GM19463 (cell line): ENCODE results near the gene ZNF79.
A peak's percentile ranks its signal among the peaks of the same experiment; 100 is the strongest.

Experiments used
- ATAC-seq: cut with Tn5 transposase; IDR thresholded peaks from one replicate; pipeline ENCODE4 v1.9.1; 2021; ENCODE audit warnings: mild to moderate bottlenecking, moderate library complexity; ENCODE audit not compliant: unreplicated experiment

The ZNF79 gene

DNA sequence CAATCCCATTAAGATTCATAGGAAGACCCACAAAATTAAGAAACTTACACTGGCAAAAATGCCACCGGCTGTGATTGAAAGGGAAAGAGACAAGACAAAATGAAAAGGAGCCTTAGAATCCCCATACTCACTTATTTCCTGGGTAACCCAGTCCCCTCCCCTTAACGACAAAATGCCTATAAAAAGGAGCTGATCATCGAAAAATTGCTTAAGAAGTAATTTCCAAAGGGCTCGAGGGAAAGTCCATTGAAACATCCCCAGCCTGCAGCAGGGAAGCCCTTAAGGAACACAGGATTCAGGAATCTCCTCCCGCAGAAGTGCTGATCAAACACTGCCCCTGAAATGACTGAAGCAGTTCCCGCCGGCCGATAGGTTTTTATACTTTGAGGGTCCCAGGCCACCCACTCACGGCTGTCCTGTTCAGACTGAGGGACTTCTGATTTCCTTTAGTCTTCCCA, 677 bp upstream of the ZNF79 start:
- ATAC-seq = no peak

DNA sequence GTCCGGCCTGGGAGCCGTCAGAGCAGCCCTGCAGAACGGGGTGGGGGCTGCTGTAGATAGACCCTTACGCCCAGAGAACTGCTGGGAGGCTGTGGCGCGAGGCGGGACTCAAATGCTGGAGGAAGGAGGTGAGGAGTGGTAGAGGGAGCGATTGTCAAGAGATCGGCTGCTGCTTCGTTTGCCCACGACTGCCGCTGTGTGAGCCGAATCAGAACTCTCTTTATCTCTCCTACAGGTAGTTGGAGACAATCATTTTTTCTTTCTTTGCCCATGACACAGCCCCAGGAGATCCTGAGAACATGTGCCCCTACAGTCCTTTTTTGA, 456 bp downstream of the ZNF79 start:
- peak; percentile 17 for ATAC-seq

DNA sequence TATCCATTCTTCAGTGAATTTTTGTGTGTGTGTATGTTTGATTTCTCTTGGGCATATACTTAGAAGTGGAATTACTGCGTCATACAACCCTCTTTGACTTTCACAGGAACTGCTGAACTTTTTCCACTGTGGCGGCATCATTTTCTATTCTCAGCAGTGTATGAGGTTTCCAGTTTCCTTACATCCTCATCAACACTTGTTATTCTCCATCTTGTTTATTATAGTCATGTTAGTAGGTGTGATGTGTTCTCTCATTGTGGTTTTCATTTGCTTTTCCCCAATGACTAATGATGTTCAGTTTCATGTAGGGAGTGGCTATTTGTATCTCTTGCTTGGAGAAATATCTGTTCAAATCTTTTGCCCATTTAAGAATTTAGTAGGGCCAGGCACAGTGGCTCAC, 2.6 kb downstream of the ZNF79 start:
- ATAC-seq = no peak

DNA sequence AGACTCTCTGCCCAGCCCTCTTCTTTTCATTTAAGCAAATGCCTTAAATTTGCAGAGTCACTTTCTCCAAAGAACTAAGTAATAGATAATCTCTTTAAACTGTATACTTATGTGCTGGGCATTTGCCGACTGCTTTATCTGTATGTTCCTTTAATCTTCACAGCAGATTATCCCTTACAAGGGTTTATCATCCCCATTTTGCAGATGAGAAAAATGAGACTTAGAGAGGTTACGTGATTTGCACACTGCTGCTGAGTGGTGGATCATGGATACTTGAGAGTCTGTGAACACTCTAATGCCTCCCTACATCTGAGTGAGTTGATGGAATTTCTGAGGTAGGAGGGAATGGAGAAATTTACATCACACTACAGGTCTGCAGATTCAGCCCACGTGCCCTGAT, 4.2 kb downstream of the ZNF79 start:
- ATAC-seq = no peak

DNA sequence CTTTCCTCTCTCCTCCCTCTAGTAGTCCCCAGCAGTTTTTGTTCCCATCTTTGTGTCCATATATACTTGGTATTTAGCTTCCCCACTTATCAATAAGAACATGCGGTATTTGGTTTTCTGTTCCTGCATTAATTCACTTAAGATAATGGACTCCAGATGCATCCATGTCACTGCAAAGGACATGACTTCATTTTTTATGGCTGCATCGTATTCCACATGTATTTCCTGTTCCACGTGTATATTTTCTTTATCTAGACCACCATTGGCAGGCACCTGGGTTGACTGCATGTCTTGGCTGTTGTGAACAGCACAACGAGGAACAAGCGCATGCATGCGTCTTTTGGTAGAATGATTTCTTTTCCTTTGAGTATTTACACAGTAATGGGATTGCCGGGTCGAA, 6.2 kb downstream of the ZNF79 start:
- ATAC-seq = no peak

DNA sequence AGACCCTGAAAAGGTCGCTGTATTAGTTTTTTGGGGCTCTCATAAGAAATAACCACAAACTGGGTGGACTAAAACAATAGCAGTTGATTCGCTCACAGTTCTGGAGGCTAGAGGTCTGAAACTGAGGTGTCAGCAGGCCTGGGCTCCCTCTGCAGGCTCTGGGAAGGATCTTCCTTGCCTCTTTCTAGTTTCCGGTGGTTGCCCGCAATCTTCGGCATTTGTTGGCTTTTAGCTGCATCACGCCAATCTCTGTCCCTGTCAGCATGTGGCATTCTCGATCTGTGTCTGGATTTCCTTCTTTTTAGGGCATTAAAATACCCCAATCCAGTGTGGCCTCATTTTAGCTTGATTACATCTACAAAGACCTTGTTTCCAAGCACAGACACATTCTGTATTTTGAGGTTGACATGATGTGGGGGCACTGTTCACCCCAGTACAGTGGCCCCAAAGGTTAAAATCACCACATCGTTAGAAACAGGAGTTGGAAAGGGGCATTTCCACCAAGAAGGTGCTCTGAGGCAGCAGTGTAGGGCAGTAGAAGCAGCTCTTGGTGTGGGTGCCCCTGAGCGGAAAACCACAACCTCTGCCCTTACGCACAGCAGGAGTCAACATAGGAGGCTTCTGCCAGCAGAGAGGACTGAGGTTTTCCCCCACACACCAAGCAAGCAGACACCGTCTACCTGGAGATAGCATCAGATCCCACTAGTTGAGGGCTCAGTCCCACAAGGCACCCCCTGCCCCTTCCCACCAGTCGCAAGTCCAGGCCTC, 13.5 kb downstream of the ZNF79 start:
- ATAC-seq = no peak

DNA sequence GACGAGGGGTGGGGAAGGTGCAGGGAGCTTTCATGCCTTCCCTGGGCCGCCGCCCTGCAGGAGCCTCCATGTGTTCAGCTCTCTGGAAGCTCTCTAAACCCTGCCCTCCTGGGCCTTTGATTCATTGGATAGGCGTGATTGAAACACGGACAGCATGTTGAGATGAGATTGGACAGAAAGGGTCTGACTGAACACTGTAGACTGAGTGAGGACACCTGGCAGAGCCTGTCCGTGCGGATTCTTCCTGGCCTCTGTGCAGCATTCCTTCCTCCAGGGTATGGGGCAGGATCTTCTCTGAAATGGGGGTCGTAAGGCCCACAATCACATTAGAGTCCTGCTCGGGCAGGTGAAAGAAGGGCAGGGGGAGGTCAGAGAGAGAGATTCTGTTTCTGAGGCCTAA, 14.2 kb downstream of the ZNF79 start:
- ATAC-seq = no peak

DNA sequence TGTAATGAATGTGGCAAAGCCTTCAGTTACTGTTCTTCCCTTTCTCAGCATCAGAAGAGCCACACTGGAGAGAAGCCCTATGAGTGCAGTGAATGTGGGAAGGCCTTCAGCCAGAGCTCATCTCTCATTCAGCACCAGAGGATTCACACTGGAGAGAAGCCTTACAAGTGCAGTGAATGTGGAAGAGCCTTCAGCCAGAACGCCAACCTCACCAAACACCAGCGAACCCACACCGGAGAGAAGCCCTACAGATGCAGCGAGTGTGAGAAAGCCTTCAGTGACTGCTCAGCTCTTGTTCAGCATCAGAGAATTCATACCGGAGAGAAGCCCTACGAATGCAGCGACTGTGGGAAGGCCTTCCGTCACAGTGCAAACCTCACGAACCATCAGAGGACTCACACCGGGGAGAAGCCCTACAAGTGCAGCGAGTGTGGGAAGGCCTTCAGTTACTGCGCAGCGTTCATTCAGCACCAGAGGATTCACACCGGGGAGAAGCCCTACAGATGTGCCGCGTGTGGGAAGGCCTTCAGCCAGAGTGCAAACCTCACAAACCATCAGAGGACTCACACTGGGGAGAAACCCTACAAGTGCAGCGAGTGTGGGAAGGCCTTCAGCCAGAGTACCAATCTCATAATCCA, 20.2 kb downstream of the ZNF79 start:
- ATAC-seq = no peak

DNA sequence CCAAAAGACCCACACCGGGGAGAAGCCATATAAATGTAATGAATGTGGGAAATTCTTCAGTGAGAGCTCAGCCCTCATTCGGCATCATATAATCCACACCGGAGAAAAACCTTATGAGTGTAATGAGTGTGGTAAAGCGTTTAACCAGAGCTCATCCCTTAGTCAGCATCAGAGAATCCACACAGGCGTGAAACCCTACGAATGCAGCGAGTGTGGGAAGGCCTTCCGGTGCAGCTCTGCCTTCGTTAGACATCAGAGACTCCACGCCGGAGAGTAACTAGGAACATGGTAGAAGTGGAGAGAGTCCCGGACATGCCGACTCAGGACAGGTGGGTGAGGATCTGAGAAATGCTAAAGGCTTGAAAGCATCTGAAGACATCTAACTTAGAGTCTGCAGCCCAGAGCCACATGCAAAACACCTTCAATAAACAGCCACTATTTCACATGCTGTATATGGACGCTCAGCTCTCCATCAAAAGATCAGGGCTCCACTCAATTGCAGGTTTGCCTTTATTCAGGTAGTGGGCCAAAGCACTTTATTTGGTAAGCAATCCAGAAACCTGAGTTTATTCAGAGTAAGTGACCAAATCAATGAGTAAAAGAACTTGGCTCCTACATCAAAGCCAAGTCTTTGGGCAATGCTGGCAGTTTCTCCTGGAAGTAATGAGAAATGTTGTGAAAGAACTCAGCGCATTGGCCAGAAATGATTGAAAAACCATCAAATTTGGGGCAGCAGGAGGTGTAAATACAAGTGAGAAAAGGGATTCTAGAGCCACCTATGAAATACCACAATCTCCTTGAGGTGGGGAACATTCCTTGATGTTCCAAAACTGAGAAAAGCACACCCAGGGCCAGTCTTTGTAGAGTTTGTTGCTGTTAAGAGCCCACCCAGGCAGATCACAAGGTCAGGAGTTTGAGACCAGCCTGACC, 21.0 kb downstream of the ZNF79 start:
- no peak for ATAC-seq

DNA sequence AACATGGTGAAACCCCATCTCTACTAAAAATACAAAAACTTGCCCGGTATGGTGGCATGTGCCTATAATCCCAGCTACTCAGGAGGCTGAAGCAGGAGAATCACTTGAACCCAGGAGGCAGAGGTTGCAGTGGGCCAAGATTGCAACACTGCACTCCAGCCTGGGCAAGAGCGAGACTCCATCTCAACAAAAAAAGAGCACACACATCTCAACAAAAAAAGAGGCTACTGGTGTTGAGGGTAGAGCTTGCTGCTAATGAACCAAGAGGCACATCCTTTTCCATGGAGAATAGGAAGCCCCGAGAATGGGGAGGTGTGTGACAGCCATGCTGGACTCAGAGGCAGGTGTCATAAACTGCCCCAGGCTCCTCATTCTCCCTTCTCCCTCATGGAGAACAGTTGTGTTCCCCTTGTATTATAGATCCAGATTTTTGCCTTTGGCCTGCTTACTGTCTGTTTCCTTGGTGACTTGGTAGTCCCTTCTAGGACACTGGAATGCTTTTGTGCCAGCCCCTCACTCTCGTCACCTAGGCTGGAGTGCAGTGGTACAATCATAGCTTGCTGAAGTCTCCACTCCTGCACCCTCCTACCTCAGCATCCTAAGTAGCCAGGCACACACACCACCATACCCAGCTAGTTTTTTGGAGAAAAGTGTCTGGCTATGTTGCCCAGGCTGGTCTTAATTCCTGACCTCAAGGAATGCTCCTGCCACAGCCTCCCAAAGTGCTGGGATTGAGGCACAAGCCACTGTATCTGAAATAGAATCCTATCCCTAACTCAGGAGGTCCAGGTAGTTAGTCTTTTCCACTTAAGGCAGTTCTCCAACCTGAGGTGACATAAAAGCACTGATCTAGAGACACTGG, 21.9 kb downstream of the ZNF79 start:
- ATAC-seq = no peak

DNA sequence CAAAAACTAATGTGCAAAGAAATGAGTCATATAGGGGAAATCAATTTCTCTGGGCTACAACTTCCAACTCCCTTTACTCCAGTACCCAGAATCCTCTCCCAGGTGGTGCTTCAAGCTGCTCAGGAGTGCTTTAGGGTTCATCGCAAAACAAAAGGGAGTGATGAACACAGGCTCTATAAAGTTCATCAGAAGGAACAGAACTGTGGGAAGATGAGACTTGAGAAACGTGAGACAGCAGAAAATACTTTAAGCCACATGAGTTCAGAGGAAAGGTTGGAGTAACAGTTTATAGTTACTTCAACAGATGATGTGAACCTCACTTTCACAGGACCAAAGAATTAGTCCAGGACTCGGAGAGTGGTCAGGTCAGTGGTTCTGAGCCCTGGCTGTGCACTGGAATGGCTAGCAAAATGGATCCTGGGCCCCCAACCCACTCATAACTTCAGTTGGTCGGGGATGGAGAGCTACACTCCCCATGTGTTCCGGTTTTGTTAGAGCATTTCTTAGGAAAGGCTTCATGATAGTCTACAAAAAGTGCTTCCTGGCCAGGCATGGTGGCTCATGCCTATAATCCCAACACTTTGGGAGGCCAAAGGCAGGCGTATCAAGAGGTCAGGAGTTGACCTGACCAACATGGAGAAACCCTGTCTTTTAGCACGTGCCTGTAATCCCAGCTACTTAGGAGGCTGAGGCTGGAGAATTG, 22.7 kb downstream of the ZNF79 start:
- ATAC-seq = no peak

DNA sequence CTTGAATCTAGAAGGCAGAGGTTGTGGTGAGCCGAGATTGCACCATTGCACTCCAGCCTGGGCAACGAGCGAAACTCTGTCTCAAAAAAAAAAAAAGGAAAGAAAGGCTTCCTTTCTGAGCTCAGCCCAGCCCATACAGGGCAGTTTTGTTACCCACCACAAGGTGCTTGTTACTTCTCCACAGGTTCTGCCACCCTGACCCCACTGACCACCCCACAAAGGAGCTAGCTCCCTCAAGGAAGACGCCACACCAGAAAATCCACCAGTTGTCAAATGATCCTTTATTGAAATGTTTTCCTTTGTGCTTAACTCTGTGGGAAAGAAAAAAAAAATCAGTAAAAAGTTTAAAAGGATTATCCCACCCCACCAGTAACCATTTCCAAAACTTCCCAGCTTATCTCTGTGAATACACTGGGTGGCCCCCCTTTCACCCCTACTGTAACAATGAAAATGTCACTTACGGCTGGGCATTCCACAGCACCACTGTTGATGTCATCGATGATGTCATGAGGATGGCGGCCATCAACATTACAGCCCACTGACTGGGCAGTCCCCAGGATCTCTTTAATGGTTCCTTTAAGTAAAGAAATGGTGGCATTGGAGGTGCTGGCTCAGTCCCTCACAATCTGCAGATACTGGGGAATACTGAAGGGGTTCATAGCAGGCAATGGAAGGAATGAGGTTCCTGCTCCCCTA, 23.4 kb downstream of the ZNF79 start:
- ATAC-seq = no peak

DNA sequence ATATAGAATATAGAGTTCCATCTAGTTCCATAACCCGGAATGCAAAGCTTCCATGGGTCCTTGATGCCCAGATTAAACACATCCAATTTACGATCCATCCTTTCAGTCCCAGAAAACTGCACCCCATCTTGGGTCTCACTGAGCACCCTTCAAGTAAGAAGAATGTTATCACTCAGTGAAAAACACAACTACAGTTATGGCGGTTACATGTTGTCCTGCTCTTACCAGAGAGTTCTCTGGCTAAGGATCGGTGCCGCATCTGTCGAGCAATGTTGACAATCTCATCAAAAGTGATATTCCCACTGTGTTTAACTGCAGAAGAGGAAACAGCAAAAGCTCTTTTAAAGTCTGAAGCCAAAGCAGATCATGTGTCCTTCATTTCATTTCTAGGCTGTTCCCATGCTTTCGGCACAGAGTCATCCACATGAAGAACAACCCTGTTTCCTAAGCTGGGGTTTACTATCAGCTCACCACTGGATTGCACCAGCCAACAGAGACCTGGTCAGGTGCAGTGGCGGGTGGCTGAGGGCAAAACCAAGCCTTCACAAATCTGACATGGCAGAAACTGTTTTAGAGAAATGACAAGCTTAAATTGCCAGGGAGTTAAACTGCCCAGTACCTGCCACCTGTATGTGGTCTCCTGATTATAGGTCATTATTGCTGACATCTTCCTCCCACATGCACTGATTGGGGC, 24.1 kb downstream of the ZNF79 start:
- ATAC-seq = no peak

DNA sequence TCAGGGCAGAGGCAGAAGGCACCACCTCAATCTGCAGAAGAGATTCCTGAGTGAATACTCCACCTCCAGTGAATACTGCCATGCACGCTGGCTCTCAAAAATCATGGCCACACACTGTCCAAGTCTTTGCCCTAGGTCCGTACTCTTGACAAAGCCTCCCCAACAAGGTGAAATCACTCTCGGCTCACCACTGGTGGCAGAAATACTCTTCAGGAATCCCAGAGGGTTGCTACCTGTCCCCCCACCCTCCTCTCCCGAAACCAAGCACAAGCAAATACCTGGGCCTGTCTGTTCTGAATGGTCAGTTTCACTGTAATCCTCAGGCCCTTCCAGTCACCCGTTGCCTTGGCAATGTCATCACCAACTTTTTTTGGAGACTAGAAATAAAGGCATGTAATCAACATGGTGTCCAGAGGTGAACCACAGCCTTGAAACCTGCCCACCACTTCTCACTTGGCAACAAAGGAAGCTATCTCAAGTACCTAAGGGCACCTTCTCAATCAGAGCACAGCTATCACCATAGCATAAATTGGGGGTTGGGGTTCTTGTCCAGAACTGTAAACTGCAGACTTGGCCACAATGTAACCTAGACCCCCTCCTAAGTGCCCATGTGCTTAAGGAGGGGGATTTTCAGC, 25.3 kb downstream of the ZNF79 start:
- no peak for ATAC-seq

DNA sequence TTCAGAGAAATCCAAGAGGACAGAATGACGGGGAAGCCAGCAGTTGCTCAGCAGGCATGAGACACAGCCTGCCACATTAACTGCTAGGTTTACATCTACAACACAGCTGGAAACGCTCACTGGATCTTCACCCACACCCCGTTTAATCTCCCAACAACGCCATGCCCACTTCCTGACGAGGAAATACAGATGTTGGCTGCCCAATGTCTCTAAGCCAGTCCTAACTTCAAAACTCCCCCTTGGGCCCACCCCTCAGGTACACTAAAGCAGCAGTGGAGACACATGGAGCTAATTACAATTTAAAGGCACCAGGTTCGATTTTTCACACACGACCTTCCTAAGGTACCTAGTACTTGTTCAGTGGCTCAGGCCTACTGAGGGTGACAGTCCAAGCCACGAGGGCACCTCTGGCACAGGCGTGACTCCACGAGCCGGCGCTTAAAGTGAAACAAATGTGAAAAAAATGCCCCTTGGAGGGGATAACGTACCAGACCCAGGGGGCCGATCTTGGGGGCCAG, 26.1 kb downstream of the ZNF79 start:
- no peak for ATAC-seq

DNA sequence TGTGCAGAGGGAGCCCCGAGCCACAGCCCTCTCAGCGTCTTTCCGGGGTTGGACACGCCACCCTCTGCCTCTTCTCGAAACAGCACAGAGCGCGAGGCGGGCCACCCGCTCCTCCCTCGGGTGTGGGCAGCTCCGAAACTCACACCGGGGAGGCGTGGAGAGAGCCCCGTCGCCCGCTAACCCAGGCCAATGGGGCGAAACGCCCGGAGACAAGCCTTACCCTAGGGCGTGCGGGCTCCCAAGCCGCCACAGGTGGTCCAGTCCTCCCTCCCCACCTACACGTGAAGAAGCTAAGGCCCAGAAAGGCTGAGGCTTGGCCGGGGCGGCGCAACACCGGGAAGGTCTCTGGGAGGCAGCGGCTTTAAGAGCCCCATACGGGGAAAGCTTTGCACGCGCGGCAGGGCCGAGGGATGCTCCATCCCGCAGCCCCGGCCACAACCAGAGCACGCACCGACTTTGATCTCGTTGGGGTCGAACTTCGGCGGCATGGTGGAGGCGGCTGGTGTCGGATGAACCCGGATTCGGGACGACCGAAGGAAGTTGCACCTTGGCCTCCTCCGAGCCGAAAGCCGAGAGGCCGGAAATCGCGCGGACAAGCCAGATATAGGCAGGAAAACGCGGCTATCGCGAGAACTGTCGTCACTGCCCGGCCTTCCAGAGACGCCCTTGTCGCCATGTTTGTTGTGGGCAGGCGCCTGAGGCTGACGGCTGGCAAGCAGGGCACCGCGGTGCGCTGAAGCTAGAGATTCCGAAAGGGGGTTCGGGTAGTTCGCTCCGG, 26.8 kb downstream of the ZNF79 start, which contains the start of the genes LRSAM1 and RPL12:
TSS of gene LRSAM1 (plus strand) at position 681 of the 778 bp plus-strand sequence. CDS start 3,018 bp downstream, outside the sequence.
TSS of gene RPL12 (minus strand) at position 577 of the 778 bp plus-strand sequence. CDS start at position 488, 89 bp downstream.
- ATAC-seq = peak; percentile 48

DNA sequence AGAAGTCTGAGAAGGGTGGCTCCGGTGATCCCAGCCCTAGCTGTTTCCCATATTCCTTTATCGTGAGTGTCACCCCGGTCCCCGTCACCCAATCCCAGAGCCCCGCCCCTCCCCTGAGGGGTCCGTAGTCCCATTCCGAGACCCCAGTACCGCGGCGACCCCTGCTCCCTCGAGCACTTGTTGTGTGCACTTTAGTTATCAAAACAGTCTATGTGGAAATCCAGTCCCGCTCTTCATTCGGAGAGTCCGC, 27.4 kb downstream of the ZNF79 start:
- ATAC-seq = no peak
